ENCODE measurements around the gene DTX3. TPM values are rescaled to one million over a fixed set of nuclear protein-coding genes. Genes with fewer than 3 reads are reported as not detected.

The DTX3 gene
- total and polyA plus RNA-seq, 2 of the 13 experiments (the other 11 are each of a cell fraction or from before 2014, with no cell fraction given): 9.0 to 27.2 TPM

GRCh38 chr12:57612711-57613426 lies 8.2 kb downstream of the DTX3 start:
- ATAC-seq (no peak), DNase-seq (ENCODE audit: low spot score) (no peak), FAIRE-seq (no peak)
- no peaks in the 10 kb centered on the region for H3K36me3 ChIP-seq (replicated peaks in 1 of 2; ENCODE audit: control insufficient read depth in 1 of 2, insufficient read depth in 2 of 2, low read length in 2 of 2)
- no peak overlapping the region for H3K9ac ChIP-seq (ENCODE audit: insufficient read depth, low read depth, low read length)
- H2AFZ ChIP-seq (ENCODE audit: low read length): no peak overlapping the region
- H3K4me3 ChIP-seq (replicated peaks in 1 of 3; ENCODE audit: insufficient read depth in 1 of 3, low read depth in 2 of 3, low read length in 3 of 3): no peak overlapping the region
- WGBS (ENCODE audit: low lambda C conversion rate): 73% methylated on average over 6 of the region's 10 CpGs
- no peaks in the 10 kb centered on the region for H3K9me3 ChIP-seq (ENCODE audit: low read length)
- H3K79me2 ChIP-seq (ENCODE audit: insufficient read depth, low read length): no peaks in the 10 kb centered on the region
- no peak overlapping the region for H3K4me2 ChIP-seq (ENCODE audit: low read depth, low read length)
- in situ Hi-C loops (cut with HindIII; ENCODE audit: extremely low pct_ligation_motif_present, low pct_unique_long_range_greater_than_20kb): no loop called here
- ChIA-PET CTCF (ENCODE audit: low intra/inter-chr PET ratio, low total read pairs) (no interaction called here), POLR2A (interaction anchor here (2.8 kb wide), 2 partner anchors 21 to 37 kb away, joined by 16 to 26 read pairs; partner anchors contain the start of gene PIP4K2C)
- H3K4me1 ChIP-seq (ENCODE audit: insufficient read depth, low read length): peaks cover 32% of the 10 kb centered on the region
- no peaks in the 10 kb centered on the region for H4K20me1 ChIP-seq (ENCODE audit: insufficient read depth, low read length)
- BruUV-seq (replicated peaks): no TSS peak
- H3K27me3 ChIP-seq (ENCODE audit: control insufficient read depth in 1 of 2, insufficient read depth in 2 of 2, low read length in 2 of 2): peaks cover 0 to 19% of the 10 kb centered on the region in 2 experiments; a peak in 2 of 5 replicates
- intact Hi-C loops (cut with micrococcal nuclease; ENCODE audit: unreplicated experiment): no loop called here
- no peak overlapping the region for H3K27ac ChIP-seq (ENCODE audit: extremely low read length, insufficient read depth, low read length)
- TF ChIP-seq MXD4 (CRISPR knock-in tag; IDR thresholded peaks at IDR 0.05) (no peak), ZNF75D (CRISPR knock-in tag; IDR thresholded peaks at IDR 0.05; ENCODE audit: borderline replicate concordance) (no peak), FOXA3 (CRISPR knock-in tag; IDR thresholded peaks at IDR 0.05) (no peak), ZFAT (CRISPR knock-in tag; conservative IDR thresholded peaks at IDR 0.05) (no peak), PRDM10 (CRISPR knock-in tag; IDR thresholded peaks at IDR 0.05; ENCODE audit: low read depth) (no peak), ZNF224 (CRISPR knock-in tag; IDR thresholded peaks at IDR 0.05) (no peak), IRX3 (CRISPR knock-in tag; IDR thresholded peaks at IDR 0.05; ENCODE audit: borderline replicate concordance, low read depth) (no peak), STAT5B (CRISPR knock-in tag; IDR thresholded peaks at IDR 0.05) (no peak), ZFP91 (CRISPR knock-in tag; IDR thresholded peaks at IDR 0.05; ENCODE audit: borderline replicate concordance) (no peak), SOX13 (IDR thresholded peaks at IDR 0.05) (no peak), SOX13 (CRISPR knock-in tag; conservative IDR thresholded peaks at IDR 0.05 in 1 of 2, IDR thresholded peaks at IDR 0.05 in 1 of 2) (no peak), ZNF331 (CRISPR knock-in tag; IDR thresholded peaks at IDR 0.05) (no peak), KAT7 (CRISPR knock-in tag; IDR thresholded peaks at IDR 0.05; ENCODE audit: borderline replicate concordance) (no peak), GLI4 (CRISPR knock-in tag; IDR thresholded peaks at IDR 0.05; ENCODE audit: borderline replicate concordance) (no peak), ARID4A (CRISPR knock-in tag; IDR thresholded peaks at IDR 0.05; ENCODE audit: borderline replicate concordance) (no peak)

Measured in HepG2 (cell line).